Stomach (tissue), 4 donors: ENCODE data around the gene P2RX4.

Experiments
- CTCF ChIP-seq, 7 experiments: fragments of 450-650 bp in 4 of 7; fragments of 200-600 bp in 3 of 7; sonication (generic) in 3 of 7; IDR thresholded peaks; one replicate each; pipeline ENCODE4 v1.5.1; 2016 to 2019; ENCODE audit warnings: antibody characterized with exemption in 7 of 7, control low read depth in 2 of 7, mild to moderate bottlenecking in 1 of 7
- EP300 ChIP-seq: sonication (generic); formaldehyde crosslinking; IDR thresholded peaks from one replicate; pipeline ENCODE4 v1.6.1; 2017; ENCODE audit warnings: antibody characterized with exemption
- POLR2A ChIP-seq, 4 donors: fragments of 450-650 bp; IDR thresholded peaks; one replicate each; pipeline ENCODE4 v1.6.1; 2016; ENCODE audit warnings: antibody characterized with exemption in 4 of 4, control low read depth in 2 of 4, mild to moderate bottlenecking in 1 of 4, moderate library complexity in 1 of 4
- POLR2AphosphoS5 ChIP-seq, 3 donors: sonication (generic); formaldehyde crosslinking; IDR thresholded peaks; one replicate each; pipeline ENCODE4 v1.6.1; 2016; ENCODE audit warnings: antibody characterized with exemption in 3 of 3

GRCh38 chr12:121273364-121273896 is 63.5 kb downstream of the P2RX4 start:
- TF ChIP-seq POLR2A (IDR thresholded peaks at IDR 0.05), result no peak
- TF ChIP-seq CTCF (IDR thresholded peaks at IDR 0.05), result no peak
- TF ChIP-seq POLR2AphosphoS5 (IDR thresholded peaks at IDR 0.05), result no peak
- TF ChIP-seq EP300, result no peak
